Measurements from ENCODE around the gene ZFP36L1.
"Not testable (repeated sequence)": the region's sequence is repeated elsewhere in the genome, so short reads cannot be mapped to it uniquely, and the experiment has no call there.

Gene ZFP36L1

DNA sequence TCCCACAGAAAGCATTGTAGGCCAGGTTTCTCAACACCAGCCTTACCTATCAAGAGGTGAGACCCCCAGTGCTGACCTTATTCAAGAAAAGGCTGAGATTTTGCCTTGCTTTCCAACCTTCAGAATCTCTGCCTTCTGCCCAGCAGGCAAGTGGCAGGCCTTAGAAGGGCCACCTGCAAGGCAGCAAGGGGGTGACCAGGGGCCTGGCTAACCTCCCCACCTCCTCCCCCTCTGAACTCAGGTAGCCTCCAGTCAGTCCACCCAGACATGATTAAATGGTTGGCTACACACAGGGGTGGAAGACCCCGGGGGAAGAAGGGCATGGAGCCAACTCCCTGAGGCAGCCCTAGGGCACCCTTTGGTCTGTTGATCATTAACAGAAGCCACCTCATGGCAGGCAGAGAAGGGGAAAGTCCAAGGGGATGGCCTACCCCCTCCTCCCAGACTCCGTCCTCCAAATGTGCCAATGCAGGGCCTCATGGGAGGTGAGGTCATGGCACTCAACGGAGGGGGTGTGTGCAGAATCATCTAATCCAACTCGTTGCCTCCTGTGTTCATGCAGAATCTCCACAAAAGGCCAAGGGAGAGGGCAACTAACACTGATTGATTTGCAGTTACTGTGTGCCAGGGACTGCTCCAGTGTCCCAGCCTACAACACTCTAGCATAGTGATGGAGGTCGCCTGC lies 8.5 kb downstream of the ZFP36L1 start:
- DNase-seq (ENCODE audit: low read depth in 2 of 2): no peak

DNA sequence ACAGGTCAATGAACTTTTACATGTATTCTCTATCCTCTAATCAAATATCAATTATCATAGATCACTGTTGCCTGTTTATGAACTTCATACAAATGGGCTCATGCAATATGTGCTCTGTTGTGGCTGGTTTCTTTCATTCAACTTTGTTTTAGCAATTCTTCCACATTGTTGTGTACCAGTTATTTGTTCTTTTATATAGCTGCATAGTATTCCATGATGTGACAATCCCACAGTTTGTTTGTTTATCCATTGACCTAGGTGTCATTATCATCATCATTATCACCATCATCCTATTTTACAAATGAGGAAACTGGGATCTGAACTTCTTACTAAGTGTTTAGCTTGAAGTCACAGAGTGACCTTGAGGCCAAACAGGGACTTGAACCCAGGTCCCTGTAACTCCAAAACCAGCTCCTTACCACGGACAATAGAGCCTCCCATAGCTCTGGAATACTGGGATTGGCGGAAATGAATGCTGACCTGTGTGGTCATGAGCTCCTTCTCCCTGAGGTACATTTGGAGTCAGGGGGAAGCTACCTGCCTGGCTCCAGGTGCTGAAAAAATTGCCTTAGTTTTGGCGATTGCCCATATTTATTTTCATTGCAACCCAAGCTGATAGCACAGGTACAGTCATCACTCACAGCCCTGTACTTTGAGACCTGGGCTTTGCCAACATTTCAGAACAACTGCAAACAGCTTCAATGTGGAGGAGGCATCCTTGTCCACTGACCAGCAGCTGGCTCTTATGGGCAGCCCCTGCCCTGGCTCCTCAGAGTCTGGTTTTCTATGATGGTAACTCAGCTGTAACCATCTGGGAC lies 9.2 kb downstream of the ZFP36L1 start:
- DNase-seq (ENCODE audit: low read depth in 2 of 2): no peak

GRCh38 chr14:68782091-68782981 lies 10.5 kb downstream of the ZFP36L1 start:
- DNase-seq (ENCODE audit: low read depth in 2 of 2): no peak

GRCh38 chr14:68781161-68782021 lies 11.5 kb downstream of the ZFP36L1 start:
- no peak for DNase-seq (ENCODE audit: low read depth in 2 of 2)

- no peak for DNase-seq (ENCODE audit: low read depth in 2 of 2)
Observed at GRCh38 chr14:68780358-68781160, 12.3 kb downstream of the ZFP36L1 start.

DNA sequence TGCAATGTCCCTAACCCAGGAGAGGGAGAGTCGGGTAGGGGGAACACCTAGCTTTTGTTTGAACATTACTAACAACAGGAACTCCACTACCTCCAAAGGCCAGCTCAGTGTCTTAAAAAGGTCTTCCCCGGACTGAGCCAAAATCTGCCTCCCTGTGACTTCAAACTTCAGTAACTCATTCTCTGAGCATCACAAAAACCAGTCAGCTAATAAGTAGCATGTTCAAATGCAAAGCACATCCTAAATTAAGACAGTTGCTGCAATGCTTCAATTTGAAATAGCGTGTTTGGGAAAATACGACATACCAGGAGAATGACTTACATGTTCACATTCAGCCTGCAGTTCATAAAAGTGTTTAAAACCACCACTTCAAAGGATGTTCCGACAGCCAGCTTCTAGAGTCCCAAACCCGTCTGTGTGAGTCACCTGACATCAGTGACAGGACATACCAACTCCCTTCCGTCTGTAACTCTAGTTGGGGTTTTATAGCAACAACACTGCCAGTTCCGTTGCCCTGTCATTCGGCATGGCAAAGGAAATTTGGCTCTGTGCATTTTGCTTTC lies 13.0 kb downstream of the ZFP36L1 start:
- no peak for DNase-seq (ENCODE audit: low read depth in 2 of 2)

GRCh38 chr14:68777644-68778043 lies 15.2 kb downstream of the ZFP36L1 start:
- no peak for DNase-seq (ENCODE audit: low read depth in 2 of 2)

DNA sequence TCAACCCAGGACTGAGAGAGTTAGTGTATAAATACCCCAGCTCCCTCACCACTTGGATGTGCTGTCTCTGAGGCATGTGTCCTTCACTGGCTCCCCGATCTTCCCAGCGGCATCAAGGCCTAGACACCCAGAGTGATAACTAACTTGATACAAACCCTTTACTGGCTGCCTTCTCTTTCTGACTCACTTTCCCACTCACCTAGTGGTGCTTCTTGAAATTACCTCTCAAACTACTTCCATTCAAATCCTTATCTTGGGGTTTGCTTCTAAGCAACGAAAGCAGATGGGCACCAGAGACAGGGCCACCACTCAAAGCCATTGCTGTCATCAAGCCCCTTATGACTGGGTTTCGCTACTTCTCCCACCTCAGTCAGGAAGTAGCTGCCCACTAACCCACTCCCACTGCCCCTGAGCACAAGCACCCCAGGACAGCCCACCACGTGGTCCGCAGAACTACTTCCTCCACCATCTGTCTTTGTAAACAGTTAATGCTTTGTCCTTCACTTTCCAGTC lies 17.2 kb downstream of the ZFP36L1 start:
- no peak for DNase-seq (ENCODE audit: low read depth in 2 of 2)

DNA sequence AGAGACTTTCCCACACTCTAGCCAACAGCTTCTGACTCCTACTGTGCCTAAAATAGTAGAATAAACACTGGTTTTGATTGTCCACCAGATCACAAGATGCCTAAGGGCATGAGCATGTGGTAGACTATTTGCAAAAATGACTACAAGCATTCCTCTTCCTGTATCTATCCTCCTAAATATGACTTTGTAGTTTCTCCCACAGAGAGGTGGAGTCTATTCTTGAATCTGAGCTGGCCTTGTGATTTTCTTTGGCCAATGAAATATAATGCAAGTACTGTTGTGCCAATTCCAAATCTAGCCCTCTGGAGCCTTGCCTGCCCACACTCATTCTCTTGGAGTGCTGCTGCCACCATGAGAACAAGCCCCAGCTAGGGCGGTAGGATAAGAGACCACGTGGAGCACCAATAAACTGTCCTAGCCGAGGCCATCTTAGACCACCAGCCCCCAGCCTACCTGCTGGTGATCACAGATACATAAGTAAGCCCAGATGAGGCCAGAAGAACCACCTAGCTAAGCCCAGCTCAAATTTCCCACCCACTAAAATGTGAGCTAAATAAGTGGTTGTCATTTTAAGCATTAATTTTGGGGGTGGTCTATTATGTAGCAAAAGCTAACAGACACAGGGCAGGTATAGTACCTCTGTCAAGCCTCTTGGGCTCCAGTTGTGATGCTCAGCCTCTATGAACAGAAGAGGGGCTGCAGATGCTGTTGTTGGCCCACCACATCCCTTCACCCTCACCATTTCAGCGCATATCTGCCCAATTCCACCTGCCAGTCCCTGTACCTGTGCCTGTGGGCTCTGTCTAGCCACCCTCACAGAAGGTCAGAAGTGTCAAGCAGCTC lies 17.9 kb downstream of the ZFP36L1 start:
- DNase-seq (ENCODE audit: low read depth in 2 of 2): no peak

- no peak for DNase-seq (ENCODE audit: low read depth in 2 of 2)
Observed at GRCh38 chr14:68772761-68773381, 20.0 kb downstream of the ZFP36L1 start.

DNA sequence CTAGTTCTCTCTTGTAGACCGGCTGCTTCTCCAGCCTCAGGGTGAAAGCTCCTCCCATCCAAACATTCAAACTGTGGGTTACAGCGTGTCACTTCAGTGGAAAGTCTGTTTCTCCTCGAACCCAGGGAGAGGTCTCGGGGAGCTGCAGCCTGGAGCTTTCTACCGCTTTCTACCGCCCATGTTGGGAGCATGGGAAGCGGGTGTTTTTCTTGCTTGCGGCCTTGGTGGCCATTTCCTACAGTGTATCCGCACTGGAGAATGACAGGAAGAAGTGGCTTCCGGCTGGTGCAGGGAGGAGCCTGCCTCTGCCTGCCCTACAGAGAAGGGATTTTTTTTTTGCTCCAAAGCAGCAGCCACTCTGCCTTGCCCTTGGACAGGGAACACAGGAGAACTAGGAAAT lies 21.2 kb downstream of the ZFP36L1 start:
- DNase-seq (ENCODE audit: low read depth in 2 of 2): no peak

- no peak for DNase-seq (ENCODE audit: low read depth in 2 of 2)
Observed at GRCh38 chr14:68770553-68771286, 22.1 kb downstream of the ZFP36L1 start.

DNA sequence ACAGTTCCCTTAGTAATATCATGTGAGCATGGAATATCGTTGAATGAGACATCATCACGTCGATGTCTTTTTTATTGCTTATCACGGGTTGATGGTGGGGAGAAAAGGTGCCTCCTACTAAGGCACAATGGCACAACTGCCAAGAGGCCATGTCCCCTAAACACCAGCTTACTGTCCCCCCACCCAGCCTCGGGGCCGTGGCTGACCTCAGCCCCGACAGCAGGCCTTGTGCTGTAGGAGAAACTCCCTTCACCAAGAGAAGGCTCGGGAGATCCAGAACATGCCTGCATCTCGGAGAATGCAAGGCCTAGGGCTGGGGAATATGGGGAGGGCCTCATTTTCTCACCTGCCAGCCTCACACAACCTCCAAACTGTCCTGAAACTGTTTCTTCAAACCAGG lies 22.8 kb downstream of the ZFP36L1 start:
- DNase-seq (ENCODE audit: low read depth in 2 of 2): no peak

GRCh38 chr14:68768316-68768715 lies 24.6 kb downstream of the ZFP36L1 start:
- DNase-seq (ENCODE audit: low read depth in 2 of 2): no peak

DNA sequence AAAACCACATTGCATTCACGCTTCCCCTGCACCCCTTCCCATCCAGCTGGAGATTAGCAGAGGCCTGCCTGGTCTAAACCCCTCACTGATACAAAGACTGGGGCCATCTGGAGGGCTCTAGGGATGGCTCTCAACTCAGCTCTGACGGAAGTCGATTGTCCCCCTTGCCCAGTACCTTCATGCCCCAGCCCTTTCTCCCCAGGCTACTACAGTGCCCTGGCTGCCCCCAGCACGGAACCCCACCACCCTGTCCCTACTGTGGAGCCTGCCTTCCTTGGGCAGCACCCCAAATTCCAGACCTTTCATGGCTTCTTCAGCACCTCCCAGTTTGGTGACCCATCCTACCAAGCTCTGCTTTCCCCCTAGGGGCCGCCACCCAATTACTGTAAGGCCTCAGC lies 25.6 kb downstream of the ZFP36L1 start:
- no peak for DNase-seq (ENCODE audit: low read depth in 2 of 2)

DNA sequence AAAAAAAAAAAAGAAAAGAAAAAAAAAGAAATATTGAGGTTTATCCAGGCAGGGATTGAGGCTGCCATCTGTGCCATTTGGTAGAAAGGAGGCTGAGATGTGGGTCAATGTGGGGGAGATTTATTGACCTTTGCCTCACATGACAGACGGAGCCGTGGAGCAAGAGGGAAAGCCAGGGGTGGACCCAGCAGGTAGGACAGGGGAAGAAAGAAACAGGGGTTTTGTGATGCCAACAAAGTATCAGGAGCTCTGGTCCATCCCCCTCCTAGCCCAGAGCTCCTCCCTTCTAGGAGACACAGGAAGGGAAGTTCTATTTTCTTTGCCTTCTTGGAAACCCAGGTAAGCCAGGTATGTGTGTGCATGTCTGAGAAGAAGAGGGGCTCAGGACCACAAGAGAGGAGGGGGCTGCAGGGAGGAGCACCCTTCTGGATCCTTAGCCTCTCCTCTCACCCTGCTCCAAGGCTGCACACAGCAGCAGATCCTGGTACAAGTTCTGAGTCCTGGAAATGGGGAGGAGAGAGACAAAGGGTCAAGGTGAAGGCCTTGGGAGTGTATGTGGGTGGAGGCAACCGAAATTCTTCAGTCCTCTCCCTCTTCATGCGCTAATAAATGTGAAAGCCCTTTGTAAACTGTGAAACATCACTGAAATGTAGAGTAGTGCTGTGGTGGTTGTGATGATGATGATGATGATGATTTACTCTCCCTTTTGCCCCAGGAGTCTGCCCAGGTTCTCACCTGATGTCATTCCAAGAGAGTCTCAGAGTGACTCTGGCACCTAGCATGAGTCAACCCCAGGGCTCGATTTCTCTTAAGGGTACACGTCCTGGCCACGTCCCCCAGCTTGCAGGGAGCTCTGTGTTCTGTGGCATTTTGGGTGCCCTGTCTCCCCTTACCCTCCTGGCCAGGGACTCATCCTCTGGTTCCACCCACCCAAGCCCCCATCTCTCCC lies 26.3 kb downstream of the ZFP36L1 start:
- no peak for DNase-seq (ENCODE audit: low read depth in 2 of 2)

- DNase-seq (ENCODE audit: low read depth in 2 of 2): not testable (repeated sequence)
Observed at GRCh38 chr14:68763843-68764242, 29.0 kb downstream of the ZFP36L1 start.
